HG03097 (cell line): ENCODE data around the gene RAD54L2.
A peak's percentile ranks its signal among the peaks of the same experiment; 100 is the strongest.
"Not testable (repeated sequence)": the region's sequence is repeated elsewhere in the genome, so short reads cannot be mapped to it uniquely, and the experiment has no call there.

Experiments
- ATAC-seq: cut with Tn5 transposase; IDR thresholded peaks from one replicate; pipeline ENCODE4 v1.9.1; 2021; ENCODE audit not compliant: unreplicated experiment, low FRiP score

RAD54L2 gene

GRCh38 chr3:51538115-51538458, 432 bp upstream of the RAD54L2 start:
- ATAC-seq, result no peak

DNA sequence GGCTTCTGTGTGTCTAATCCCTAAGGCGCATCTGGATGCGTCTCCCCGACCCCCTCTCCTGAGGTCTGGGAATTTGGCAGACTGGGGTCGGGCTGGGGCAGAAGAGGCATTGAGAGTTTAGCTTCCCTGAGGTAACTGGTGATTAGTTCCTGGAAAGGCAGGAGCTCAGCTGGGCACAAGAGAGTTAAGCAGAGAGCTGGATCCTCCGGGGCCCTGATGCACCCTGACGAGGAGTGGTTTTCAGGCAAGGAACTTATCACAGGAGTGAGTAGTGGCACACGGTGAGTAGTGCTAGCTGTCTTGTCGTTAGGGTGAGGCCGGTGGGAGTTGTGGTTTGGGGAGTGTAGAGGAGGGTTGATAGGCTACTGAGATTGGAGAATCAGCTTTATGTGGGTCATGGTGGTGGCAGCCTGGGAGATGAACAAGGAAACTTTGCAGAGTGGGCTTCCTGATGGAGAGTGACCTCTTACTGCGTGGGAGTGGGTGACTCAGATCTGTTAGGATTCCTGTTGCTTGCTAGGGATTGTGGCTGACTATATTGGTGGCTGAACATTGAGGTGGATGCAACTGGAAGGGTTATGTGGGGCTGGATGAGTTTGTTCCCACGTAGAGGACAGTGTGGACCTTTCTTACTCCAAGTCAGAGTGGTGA, 897 bp downstream of the RAD54L2 start:
- peak; percentile 5 for ATAC-seq

GRCh38 chr3:51542596-51542995, 4.1 kb downstream of the RAD54L2 start:
- not testable (repeated sequence) for ATAC-seq

DNA sequence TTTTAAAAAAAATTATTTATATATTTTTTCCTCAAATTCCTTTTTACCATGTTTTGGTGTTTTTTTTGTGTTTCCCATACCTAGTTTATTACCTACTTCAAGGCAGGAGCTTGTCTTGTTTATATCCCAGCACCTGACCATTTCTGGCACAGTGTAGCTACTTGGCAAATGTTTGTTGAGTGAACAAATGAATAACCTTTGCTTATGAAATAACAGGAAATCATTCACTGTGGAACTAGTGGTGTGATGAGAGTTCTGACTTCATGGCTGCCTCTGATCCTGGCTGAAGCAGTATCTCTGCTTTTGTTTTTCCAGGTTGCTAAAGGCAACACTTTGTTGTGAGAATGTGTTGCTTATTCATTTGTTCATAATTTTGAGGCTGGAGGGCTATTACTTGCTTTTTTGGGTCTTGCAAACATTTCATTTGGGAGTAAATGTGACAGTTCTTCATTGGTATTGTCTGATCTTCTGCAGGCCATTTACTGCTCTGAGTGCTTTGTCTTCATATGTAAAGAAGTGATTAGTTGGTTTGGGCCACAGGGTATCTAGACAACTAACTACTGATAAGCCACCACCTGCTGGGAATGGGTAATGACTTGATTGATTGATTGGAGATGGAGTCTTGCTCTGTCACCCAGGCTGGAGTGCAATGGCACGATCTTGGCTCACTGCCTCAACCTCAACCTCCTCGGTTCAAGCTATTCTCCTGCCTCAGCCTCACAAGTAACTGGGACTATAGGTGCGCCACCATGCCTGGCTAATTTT, 5.7 kb downstream of the RAD54L2 start:
- no peak for ATAC-seq

GRCh38 chr3:51547274-51547673, 8.8 kb downstream of the RAD54L2 start:
- ATAC-seq, result no peak

DNA sequence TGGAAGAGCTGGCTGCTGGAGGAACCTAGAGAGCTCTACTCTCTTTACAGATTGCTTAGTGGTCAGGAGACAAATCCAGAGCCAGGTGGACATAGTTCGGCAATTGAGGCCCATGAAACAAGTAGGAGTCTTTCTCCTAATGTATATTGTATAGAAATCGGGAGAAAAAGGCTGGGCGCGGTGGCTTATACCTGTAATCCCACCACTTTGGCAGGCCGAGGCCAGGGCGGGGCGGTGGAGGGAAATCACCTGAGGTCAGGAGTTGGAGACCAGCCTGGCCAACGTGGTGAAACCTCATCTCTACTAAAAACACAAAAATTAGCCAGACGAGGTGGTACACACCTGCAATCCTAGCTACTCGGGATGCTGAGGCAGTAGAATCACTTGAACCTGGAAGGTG, 10.8 kb downstream of the RAD54L2 start:
- no peak for ATAC-seq

GRCh38 chr3:51550080-51550819, 11.7 kb downstream of the RAD54L2 start:
- ATAC-seq, result no peak

DNA sequence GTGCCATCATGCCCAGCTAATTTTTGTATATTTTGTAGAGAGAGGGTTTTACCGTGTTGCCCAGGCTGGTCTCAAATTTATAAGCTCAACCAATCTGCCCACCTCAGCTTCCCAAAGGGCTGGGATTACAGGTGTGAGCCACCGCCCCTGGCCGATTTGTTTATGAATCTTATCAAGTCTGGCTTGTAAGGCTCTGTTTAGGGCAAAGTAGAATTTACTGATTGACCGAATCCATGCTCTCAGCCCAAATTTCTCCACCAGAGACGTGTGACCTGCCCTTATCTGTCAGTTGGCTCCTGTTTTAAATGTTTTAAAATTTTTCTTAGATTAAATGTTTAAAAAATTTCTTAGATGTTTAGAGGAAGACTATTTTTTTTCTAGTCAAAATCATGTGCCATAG, 19.5 kb downstream of the RAD54L2 start:
- ATAC-seq, result no peak

DNA sequence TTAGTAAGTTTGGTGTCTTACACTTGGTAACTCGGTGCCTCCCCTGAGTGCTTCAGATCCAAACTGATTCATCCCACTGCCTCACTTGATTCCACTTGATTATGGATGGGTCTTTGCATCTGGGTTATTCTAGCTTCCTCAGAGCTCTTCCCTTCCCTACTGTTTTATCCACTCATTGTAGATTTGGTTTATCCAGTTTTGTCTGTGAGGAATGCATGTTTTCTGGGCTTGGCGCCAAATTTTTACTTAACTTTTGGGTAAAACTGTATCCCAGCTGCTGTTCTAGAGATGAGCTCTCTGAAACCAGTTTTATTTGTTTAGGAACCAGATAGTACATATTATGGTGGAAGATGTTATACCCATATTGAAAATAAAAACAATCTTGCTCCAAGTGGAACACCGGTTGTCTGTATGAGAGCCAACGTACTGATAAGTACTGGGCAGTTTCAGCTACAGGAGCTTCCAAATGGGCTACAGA, 20.9 kb downstream of the RAD54L2 start:
- no peak for ATAC-seq

- ATAC-seq, result no peak
Measured at GRCh38 chr3:51559961-51560360, 21.4 kb downstream of the RAD54L2 start.

- ATAC-seq, result not testable (repeated sequence)
Measured at GRCh38 chr3:51562403-51562802, 23.9 kb downstream of the RAD54L2 start.

DNA sequence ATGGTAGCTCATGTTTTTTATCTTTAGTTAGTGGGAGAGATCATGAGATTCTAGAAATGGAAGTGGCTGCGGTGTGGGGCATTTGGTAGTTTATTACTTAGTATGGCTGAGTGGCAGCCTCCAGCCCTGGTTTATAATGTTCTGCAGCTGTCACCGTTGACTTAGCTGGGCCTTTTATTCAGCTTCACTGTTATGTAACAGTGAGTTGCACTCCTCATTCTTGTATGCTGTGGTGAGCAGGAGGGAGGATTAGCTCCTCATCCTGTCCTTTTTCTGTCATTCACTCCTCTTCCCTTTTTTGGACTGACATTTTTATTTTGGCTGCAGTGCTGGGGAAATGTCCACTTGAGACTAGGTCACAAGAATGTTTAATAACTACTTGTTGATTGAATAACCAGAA, 29.5 kb downstream of the RAD54L2 start:
- no peak for ATAC-seq

GRCh38 chr3:51568996-51569395, 30.5 kb downstream of the RAD54L2 start:
- ATAC-seq, result no peak

DNA sequence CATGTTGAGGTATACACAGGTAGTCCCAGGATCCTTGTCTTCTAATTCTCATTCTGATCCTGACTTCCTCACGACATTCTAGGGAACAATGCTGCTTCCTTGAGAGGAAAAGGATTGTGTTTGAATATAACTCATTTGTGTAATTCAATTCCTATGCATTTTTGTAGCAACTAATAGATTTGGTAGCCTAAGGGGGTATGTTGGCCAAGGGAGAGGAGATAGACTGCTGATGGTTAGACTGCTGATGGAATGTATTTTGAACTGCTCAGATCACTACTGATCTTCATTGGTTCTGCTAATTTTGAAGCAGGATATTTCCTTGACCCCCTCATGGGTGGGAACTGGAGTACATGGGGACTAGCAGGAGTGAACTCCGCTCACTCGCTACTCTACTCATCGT, 39.7 kb downstream of the RAD54L2 start:
- ATAC-seq, result no peak

DNA sequence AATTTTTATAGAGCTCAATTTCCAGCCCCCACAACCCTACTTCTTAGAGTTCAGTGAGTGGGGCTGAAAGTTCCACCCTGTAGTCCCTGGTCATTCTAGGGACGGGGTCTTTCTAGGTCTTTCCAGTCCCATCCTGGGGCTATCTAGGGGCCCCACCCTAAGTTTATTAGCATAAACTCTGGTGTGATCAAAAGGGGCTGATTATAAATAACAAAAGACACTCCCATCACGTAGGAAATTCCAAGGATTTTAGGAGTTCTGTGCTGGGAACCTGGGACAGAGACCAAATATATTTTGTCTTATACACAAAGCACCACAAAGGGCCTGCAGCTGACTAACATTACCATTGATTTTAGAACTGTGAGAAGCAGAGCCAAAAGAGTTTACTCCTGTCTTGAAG, 41.9 kb downstream of the RAD54L2 start:
- ATAC-seq, result no peak

DNA sequence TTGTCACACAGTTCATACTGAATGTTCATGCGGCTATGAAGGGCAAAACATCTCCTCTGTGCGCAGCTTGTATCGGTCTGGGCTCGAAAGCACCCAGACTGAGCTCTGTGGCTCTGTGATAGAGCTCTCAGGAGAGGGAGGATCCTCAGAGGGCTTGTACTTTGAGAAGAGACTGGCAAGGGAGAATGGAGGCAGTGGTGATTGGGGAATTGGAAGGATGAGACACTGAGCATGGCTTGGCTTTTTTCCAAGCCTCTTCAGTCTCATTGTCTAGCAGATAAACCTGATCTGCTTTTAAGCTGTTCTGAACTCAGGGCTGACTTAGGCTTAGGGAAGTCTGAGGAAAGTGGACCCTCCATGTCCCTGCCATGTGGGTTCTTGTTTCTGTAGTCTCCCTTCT, 43.0 kb downstream of the RAD54L2 start:
- ATAC-seq, result no peak

DNA sequence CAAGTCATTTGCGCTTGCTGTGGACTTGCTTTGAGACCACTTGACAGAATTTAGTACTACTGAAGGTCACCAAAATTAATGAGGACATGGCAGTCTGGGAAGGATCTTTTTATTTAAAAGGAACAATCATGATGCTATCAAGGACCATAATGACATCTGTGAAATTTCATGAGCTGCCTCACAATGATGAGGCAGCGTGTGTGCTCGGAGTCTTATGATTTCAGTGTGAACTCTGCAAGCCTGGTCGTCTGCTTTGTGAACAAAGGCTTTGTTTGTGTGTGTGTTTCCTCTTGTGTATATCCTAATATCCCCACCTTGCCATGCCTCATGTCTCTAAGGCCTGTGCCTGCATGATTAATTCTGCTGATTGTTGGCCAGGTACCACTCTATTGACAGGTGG, 46.7 kb downstream of the RAD54L2 start:
- ATAC-seq, result no peak

- ATAC-seq, result no peak
Measured at GRCh38 chr3:51585871-51586270, 47.4 kb downstream of the RAD54L2 start.
